Neural progenitor cell (in vitro differentiated cells): Measurements from ENCODE around the gene RIPPLY2.

Experiments used
- EZH2 ChIP-seq: fragments of 200-600 bp; sonication (generic); IDR thresholded peaks from 2 replicates; pipeline ENCODE4 v1.6.1; 2017; ENCODE audit warnings: antibody characterized with exemption, mild to moderate bottlenecking, moderate library complexity
- TF ChIP-seq, protein P1 (sequence below): fragments of 200-600 bp; sonication (generic); IDR thresholded peaks from 2 replicates; pipeline ENCODE4 v1.5.1; 2017; ENCODE audit warnings: antibody characterized with exemption, mild to moderate bottlenecking

DNA sequence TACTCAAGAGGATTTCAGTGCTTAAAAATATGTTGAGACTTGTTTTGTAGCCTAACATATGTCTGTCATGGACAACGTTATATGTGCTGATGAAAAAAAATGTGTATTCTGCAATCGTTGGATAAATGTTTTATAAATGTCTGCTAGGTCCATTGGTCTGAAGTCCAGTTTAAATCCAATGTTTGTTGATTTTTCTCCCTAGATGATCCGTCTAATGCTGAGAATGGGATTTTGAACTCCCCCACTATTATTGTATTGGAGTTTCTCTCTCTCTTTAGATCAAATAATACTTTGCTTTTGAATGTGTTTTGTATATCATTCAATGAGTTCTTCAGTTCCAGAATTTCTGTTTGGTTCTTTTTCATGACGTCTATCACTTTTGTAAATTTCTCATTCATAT is 51.2 kb downstream of the RIPPLY2 start:
- TF ChIP-seq, protein P1, sequence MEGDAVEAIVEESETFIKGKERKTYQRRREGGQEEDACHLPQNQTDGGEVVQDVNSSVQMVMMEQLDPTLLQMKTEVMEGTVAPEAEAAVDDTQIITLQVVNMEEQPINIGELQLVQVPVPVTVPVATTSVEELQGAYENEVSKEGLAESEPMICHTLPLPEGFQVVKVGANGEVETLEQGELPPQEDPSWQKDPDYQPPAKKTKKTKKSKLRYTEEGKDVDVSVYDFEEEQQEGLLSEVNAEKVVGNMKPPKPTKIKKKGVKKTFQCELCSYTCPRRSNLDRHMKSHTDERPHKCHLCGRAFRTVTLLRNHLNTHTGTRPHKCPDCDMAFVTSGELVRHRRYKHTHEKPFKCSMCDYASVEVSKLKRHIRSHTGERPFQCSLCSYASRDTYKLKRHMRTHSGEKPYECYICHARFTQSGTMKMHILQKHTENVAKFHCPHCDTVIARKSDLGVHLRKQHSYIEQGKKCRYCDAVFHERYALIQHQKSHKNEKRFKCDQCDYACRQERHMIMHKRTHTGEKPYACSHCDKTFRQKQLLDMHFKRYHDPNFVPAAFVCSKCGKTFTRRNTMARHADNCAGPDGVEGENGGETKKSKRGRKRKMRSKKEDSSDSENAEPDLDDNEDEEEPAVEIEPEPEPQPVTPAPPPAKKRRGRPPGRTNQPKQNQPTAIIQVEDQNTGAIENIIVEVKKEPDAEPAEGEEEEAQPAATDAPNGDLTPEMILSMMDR, result no peak
- TF ChIP-seq EZH2, result no peak
